Measurements from ENCODE around the gene RAB3B. TPM values are rescaled to one million over a fixed set of nuclear protein-coding genes. Genes with fewer than 3 reads are reported as not detected.
"Not testable (repeated sequence)": the region's sequence is repeated elsewhere in the genome, so short reads cannot be mapped to it uniquely, and the experiment has no call there.

The RAB3B gene
- total RNA-seq, 6 donors from 2014 or later = under 0.01 to 1.2 (median 0.12) TPM; not detected in 2

GRCh38 chr1:52033190-52034049, 42.9 kb upstream of the RAB3B start, which contains the start of gene KTI12:
Gene KTI12 (minus strand): TSS chr1:52033810. CDS start chr1:52033761, 49 bp downstream.
- Histone ChIP-seq H3K27ac (peak within 1 kb of the TSS; percentile 86 to 93 (median 90)), H3K36me3 (peaks cover 0 to 12% (median 0%) of the 10 kb centered on the region in 4 donors), H3K9me3 (no peaks in the 10 kb centered on the region), H3K4me1 (peaks cover 20 to 29% (median 22%) of the 10 kb centered on the region in 4 donors), H3K27me3 (no peaks in the 10 kb centered on the region), H3K4me3 (peak within 1 kb of the TSS; percentile 66 to 80 (median 78))
- DNase-seq (peak; percentile 86 to 93), ATAC-seq (ENCODE audit: low FRiP score in 2 of 2) (peak; percentile 94 to 97)
- TF ChIP-seq POLR2AphosphoS5 (IDR thresholded peaks at IDR 0.05) (peak; percentile 72 to 91), EP300 (IDR thresholded peaks at IDR 0.05) (peak in 1 of 4 donors; percentile 58), POLR2A (IDR thresholded peaks at IDR 0.05) (peak in 3 of 4 donors; percentile 22 to 74 (median 65)), CTCF (IDR thresholded peaks at IDR 0.05) (peak in 1 of 6 experiments; percentile 7)
- 3 to 7% methylated on average over 24 to 58 of the region's 78 CpGs for WGBS, 2 donors

- peak; percentile 68 to 70 for ATAC-seq (ENCODE audit: low FRiP score in 2 of 2)
- peak; percentile 47 to 64 for DNase-seq
- Histone ChIP-seq H3K4me1 (peaks cover 20 to 29% (median 22%) of the 10 kb centered on the region in 4 donors), H3K9me3 (no peaks in the 10 kb centered on the region), H3K36me3 (peaks cover 0 to 6% (median 0%) of the 10 kb centered on the region in 4 donors), H3K4me3 (peak overlapping the region; percentile 66 to 80 (median 78)), H3K27ac (peak overlapping the region; percentile 86 to 93 (median 90)), H3K27me3 (no peaks in the 10 kb centered on the region)
- 8 to 12% methylated on average over 13 to 21 of the region's 24 CpGs for WGBS, 2 donors
- TF ChIP-seq POLR2AphosphoS5 (IDR thresholded peaks at IDR 0.05) (no peak), EP300 (IDR thresholded peaks at IDR 0.05) (no peak), CTCF (IDR thresholded peaks at IDR 0.05) (no peak), POLR2A (IDR thresholded peaks at IDR 0.05) (no peak)
Measured at GRCh38 chr1:52032785-52033131, 42.3 kb upstream of the RAB3B start.

GRCh38 chr1:52032124-52032784, 41.8 kb upstream of the RAB3B start:
- ATAC-seq (ENCODE audit: low FRiP score in 2 of 2) = no peak
- 60 to 65% methylated on average over 5 of the region's 5 CpGs for WGBS, 2 donors

GRCh38 chr1:52028839-52029238, 38.3 kb upstream of the RAB3B start:
- WGBS, 2 donors = 73 to 80% methylated on average over 5 of the region's 5 CpGs
- not testable (repeated sequence) for H3K9me3 ChIP-seq; H3K27ac ChIP-seq; H3K27me3 ChIP-seq; ATAC-seq (ENCODE audit: low FRiP score in 2 of 2); DNase-seq; H3K4me3 ChIP-seq
- Histone ChIP-seq H3K4me1 (peaks cover 17 to 29% (median 22%) of the 10 kb centered on the region in 4 donors), H3K36me3 (peaks cover 4 to 34% (median 12%) of the 10 kb centered on the region in 4 donors)

More at GRCh38 chr1:52032124-52032784, 41.8 kb upstream of the RAB3B start:
- H3K9me3 ChIP-seq = no peaks in the 10 kb centered on the region
- TF ChIP-seq POLR2AphosphoS5 (IDR thresholded peaks at IDR 0.05) (no peak), POLR2A (IDR thresholded peaks at IDR 0.05) (no peak), EP300 (IDR thresholded peaks at IDR 0.05) (no peak), CTCF (IDR thresholded peaks at IDR 0.05) (no peak)
- H3K4me3 ChIP-seq = peak overlapping the region; percentile 66 to 80 (median 78)
- DNase-seq = no peak
- peak overlapping the region in 1 of 4 donors; percentile 86 for H3K27ac ChIP-seq
- peaks cover 20 to 29% (median 22%) of the 10 kb centered on the region in 4 donors for H3K4me1 ChIP-seq
- no peaks in the 10 kb centered on the region for H3K27me3 ChIP-seq
- H3K36me3 ChIP-seq = peaks cover 0 to 5% (median 0%) of the 10 kb centered on the region in 4 donors

- DNase-seq (no peak), ATAC-seq (ENCODE audit: low FRiP score in 2 of 2) (no peak)
- TF ChIP-seq CTCF (IDR thresholded peaks at IDR 0.05) = no peak
- no peak for TF ChIP-seq POLR2AphosphoS5 (IDR thresholded peaks at IDR 0.05)
- TF ChIP-seq EP300 (IDR thresholded peaks at IDR 0.05) = no peak
- TF ChIP-seq POLR2A (IDR thresholded peaks at IDR 0.05) = no peak
- Histone ChIP-seq H3K27me3 (no peaks in the 10 kb centered on the region), H3K36me3 (peaks cover 7 to 39% (median 16%) of the 10 kb centered on the region in 4 donors), H3K4me3 (no peak overlapping the region), H3K4me1 (peaks cover 17 to 29% (median 22%) of the 10 kb centered on the region in 4 donors), H3K27ac (no peak overlapping the region), H3K9me3 (no peaks in the 10 kb centered on the region)
- 41 to 50% methylated on average over 1 of the region's 1 CpG for WGBS, 2 donors
Measured at GRCh38 chr1:52028328-52028727, 37.8 kb upstream of the RAB3B start.

Measured in upper lobe of left lung (tissue), 6 donors.